SW480 (cell line): ENCODE results near the gene IMPA2.

Experiments
- DNase-seq: peaks from one replicate; pipeline ENCODE4 v3.0.0-alpha.2; 2016; ENCODE audit warnings: low spot score

The IMPA2 gene

DNA sequence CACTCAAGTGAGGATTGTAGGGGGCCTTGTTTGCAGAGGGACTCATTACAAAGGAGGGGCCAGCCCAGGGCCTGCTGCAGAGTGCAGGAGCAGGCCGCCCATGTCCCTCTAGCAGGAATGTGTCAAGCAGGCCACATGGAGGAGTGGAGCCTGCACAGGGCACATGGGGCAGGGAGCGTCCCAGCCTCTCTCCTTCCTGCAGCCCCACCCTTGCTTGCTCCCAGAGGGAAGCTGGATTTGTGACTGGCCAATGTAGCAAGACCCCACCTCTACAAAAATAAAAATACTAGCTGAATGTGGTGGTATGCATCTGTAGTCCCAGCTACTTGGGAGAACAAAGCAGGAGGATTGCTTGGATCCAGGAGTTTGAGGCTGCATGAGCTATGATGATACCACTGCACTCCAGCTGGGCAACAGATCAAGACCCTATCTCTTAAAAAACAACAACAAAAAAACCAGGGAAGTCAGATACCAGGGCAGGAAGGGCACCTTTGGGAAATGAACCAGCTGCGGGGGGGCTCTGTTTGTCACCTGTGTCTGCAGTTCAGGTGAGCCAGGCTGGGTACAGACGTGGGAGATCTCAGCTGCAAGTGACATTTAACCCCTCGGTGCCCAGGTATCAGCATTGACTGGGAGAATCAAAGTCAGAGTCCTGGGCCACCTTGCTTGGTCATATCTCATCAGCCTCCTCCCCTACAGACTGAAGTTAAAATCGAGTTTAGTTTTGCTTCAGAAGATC is 27.7 kb downstream of the IMPA2 start:
- DNase-seq = no peak

- DNase-seq = no peak
These were observed 28.4 kb downstream of the IMPA2 start for GRCh38 chr18:12009581-12010140.

DNA sequence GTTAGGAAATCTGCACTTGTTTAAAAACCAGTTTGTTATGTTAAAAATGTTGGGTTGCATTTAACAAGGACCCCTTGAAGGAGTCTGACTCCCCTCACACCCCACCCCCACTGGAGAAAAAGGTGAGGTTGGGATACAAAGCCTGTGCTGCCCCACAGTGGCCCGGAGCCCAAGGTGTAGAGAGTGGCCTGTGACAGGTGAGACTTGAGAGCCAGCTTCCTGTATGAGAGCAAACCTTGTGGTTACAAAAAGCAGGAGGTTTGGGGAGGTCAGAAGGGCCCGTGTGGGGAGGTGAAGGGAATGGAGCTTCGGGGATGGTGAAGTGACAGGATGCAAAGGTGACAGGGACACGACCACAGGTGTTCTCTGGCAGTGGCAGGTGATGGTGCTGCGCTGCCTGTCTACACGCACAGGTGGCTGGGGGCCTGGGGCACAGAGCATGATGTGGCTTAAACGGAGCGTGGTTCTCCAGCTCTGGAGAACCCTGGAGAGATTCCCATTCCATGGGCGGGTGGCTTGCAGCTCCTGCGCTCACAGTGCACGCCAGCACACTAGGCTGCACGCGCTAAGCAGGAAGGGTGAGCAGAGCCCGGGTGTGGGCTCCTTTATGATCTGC is 29.0 kb downstream of the IMPA2 start:
- no peak for DNase-seq

GRCh38 chr18:12011199-12011956 is 30.1 kb downstream of the IMPA2 start:
- no peak for DNase-seq

GRCh38 chr18:12011957-12012549 is 30.7 kb downstream of the IMPA2 start:
- DNase-seq = no peak

DNA sequence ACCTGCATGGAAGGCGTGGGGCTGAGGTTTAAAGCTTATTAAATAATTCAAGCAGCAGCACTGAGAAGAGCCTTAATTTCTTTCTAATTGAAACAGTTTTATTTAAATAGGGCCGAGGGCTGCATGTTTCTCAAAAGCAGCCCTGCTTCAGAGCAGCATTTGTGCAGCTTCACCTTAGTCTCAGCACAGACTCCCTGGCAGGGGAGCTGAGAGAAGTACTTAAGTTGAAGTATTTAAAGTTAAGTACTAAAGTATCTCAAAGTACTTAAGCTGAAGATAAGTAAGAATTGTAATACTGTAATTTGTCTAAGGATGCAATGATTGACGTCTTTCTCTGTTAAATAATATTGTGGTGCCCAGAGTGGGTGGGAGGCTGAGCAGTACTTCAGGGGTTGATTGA is 31.4 kb downstream of the IMPA2 start:
- no peak for DNase-seq

GRCh38 chr18:12013186-12013916 is 32.0 kb downstream of the IMPA2 start:
- DNase-seq = peak; percentile 77

- DNase-seq = peak; percentile 68
These were observed 32.8 kb downstream of the IMPA2 start for GRCh38 chr18:12014086-12014485.

DNA sequence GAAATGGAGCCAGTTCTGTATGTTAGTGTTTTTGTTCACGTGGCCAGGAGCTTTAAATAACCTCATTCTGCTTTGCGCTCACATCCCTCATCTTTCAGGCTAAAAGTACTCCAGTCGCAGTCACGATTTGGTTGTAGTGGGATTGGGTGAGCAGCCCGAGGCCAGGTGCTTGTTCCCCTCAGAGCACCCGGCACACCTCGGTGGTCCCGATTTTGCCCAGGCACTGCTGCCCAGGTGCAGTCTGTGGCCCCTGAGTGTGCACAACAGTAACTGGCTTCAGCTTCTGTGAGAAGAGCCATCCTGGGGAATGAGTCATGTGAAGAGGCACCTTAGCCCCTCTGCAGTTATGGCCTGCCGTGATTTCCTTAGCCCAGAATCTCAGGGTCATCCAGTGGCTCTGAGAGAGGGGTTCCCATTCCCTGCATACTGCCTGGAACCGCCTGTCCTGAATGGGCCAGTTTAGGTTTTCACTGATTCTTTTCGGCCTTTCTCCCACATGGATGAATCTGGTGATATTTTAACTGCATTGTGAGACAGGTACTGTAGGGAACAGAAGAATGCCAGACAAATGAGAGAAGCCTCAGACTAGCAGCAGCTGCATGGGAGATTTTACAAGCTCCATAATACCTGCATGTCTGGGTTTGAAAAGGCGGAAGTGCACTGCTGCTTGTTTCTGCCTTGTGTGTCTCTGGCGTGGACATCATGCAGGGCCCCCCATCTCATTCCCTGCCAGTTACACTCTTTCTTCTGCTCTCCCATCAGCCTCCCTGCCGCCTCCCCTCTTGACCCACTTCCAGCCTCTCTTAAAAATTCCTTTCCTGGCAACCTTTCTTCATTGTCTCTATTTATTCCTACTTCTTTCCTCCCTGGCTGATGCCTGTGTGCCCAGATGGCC is 33.5 kb downstream of the IMPA2 start:
- no peak for DNase-seq

GRCh38 chr18:12015416-12016062 is 34.2 kb downstream of the IMPA2 start:
- DNase-seq = peak; percentile 81

DNA sequence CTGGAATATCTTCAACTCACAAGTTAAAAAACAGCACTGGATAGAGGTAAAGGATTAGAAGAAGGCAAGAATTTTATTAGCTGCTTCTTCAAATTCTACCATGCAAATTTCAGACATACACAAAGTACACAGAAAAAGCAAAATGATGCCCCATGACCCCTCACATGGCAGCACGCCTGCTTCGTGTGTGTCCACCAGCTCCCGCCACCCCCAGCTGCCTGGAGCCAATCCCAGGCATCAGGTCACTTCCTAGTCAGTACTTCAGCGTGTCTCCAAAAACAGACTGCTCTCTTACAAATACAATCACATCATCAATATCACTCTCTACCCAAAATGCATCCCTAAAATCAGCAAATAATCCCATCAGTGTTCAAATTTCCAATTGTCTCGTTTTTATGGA is 35.8 kb downstream of the IMPA2 start:
- DNase-seq = no peak

GRCh38 chr18:12018861-12019260 is 37.6 kb downstream of the IMPA2 start:
- DNase-seq = no peak

GRCh38 chr18:12021077-12021476 is 39.8 kb downstream of the IMPA2 start:
- DNase-seq = no peak

DNA sequence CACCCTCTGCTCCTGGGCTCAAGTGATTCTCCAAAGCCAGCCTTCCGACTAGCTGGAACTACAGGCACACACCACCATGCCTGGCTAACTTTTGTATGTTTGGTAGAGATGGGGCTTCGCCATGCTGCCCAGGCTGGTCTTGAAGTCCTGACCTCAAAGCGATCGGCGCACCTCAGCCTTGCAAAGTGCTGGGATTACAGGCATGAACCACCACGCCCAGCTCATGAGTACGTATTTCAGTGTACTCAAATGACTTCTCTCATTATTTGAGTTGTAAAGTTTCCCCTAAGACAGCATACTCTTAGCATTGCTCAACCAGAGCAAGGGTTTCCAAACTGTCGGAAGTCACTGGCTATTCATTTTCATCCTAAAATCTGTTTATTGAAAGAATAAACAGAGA is 40.3 kb downstream of the IMPA2 start:
- DNase-seq = no peak

DNA sequence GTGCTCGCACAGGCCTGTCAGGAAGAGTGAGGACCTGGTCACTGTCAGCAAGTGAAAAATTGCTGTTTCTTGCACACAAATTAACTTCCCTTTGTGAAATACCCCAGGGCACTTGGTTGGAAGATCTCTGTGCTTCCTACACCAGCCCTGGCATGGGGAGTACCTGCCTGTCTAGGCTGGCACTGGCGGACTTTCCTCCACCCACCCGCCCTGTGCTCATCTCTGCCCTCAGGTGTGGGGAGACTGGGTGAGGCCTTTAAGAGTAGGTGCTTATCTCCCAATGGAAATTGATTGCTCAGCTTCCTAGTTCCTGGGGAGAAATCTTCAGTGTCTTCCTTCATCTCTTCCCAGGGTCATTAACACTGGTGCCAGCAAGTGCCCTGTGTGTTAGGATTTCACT is 42.1 kb downstream of the IMPA2 start:
- no peak for DNase-seq

DNA sequence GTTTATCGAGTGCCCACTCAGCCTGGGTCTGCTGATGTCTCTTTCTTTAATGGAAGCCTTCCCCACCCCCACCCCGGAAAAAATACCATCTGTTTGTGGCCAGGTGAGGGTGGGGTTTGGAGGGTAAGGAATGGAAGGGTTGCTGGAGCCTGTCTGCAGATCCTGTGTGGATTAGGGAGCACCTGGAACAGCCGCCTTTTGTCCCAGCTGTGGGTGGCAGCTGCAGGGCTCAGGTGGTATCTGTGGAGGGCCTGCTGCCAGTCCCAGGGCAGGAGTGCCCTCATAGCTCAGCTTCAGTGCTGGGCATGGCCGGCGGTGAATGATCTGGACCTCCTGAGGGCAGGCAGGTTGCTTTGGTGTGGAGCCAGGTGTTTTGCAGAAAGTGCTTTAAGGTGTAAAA is 45.3 kb downstream of the IMPA2 start:
- DNase-seq = no peak

DNA sequence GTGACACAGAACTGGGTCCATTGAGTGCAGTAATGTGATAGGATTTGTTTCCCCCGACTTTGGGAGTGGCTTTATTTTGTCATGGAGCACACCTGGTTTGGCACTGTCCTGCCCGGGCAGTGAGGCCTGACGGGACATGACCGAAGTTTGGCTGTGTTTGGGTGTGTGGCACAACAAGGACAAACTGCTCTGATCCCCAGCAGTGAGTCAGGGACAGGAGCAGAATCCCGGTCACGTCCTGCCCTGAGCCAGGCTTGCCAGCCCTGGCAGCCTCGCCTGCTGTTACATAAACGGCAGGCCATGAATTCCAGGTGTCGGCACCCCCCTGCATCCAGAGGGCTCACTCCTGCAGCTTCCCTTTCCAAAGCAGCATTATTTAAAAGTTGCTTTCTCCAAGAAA is 45.7 kb downstream of the IMPA2 start:
- no peak for DNase-seq

DNA sequence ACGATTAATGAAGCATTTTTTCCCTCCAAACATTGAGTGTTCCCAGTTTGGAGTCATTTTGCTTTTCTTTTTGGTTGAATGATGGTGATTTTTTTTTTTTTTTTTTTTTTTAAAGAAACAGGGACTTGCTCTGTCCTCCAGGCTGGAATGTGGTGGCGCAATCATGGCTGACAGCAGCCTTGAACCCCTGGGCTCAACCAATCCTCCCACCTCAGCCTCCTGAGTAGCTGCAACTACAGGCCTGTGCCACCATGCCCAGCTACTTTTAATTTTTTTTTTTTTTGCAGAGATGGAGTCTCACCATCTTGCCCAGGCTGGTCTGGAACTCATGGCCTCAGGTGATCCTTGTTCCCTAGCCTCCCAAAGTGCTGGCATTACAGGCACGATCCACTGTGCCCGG is 46.2 kb downstream of the IMPA2 start:
- no peak for DNase-seq

- no peak for DNase-seq
These were observed 46.8 kb downstream of the IMPA2 start for GRCh38 chr18:12028040-12028628.

DNA sequence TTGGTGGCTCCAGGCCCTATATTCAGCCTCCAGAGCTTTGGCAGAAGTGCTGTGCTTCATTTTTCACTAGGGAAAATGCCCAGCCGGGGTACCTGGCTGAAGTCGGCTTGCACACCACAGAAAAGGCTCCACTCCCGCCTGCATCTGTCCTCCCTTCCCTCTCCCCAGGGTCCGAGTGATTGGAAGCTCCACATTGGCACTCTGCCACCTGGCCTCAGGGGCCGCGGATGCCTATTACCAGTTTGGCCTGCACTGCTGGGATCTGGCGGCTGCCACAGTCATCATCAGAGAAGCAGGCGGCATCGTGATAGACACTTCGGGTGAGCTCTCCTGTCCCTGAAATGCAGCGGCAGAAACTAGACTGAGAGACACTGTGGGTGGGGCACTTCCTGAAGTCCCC is 47.4 kb downstream of the IMPA2 start:
- no peak for DNase-seq
